Suprapubic skin (tissue), 4 donors: ENCODE data around the gene TLR9. TPM values are rescaled to one million over a fixed set of nuclear protein-coding genes. Genes with fewer than 3 reads are reported as not detected.

Experiments
- DNase-seq, 2 donors: peaks; one replicate each; pipeline ENCODE4 v3.0.0-alpha.2; 2019; ENCODE audit warnings: low spot score in 2 of 2
- H3K27ac ChIP-seq: fragments of 200-600 bp; sonication (generic); one replicate; pipeline ENCODE4 v1.5.1; 2019
- H3K27me3 ChIP-seq: fragments of 200-600 bp; sonication (generic); one replicate; pipeline ENCODE4 v1.5.1; 2019
- H3K36me3 ChIP-seq: fragments of 200-600 bp; sonication (generic); one replicate; pipeline ENCODE4 v1.5.1; 2019
- H3K4me1 ChIP-seq: fragments of 200-600 bp; sonication (generic); one replicate; pipeline ENCODE4 v1.5.1; 2019
- H3K4me3 ChIP-seq: fragments of 200-600 bp; sonication (generic); one replicate; pipeline ENCODE4 v1.5.1; 2019; ENCODE audit warnings: mild to moderate bottlenecking
- H3K9me3 ChIP-seq: fragments of 200-600 bp; sonication (generic); one replicate; pipeline ENCODE4 v1.5.1; 2019
- CTCF ChIP-seq, 2 donors: fragments of 200-600 bp in 1 of 2; fragments of 450-650 bp in 1 of 2; sonication (generic) in 1 of 2; IDR thresholded peaks; one replicate each; pipeline ENCODE4 v1.5.1; 2016 to 2019; ENCODE audit warnings: antibody characterized with exemption in 2 of 2, mild to moderate bottlenecking in 1 of 2, moderate library complexity in 1 of 2
- EP300 ChIP-seq: sonication (generic); formaldehyde crosslinking; IDR thresholded peaks from one replicate; pipeline ENCODE4 v1.6.1; 2017; ENCODE audit warnings: antibody characterized with exemption
- POLR2A ChIP-seq, 2 donors: fragments of 450-650 bp; IDR thresholded peaks; one replicate each; pipeline ENCODE4 v1.6.1; 2017; ENCODE audit warnings: antibody characterized with exemption in 2 of 2, mild to moderate bottlenecking in 2 of 2, moderate library complexity in 2 of 2
- POLR2AphosphoS5 ChIP-seq, 3 donors: sonication (generic); formaldehyde crosslinking; IDR thresholded peaks; one replicate each; pipeline ENCODE4 v1.6.1; 2017; ENCODE audit warnings: antibody characterized with exemption in 3 of 3
- WGBS: methylation state at CpG from one replicate; pipeline ENCODE4 v1.1.5; 2018; 5-methylcytosine and 5-hydroxymethylcytosine counted together
- total RNA-seq, 4 donors: library from RNA; depleted of rRNA; stranded (reverse); fragments of >200 nt; gene quantifications; one replicate each; pipeline ENCODE4 v1.1.0, GENCODE V29; 2016

The TLR9 gene
- total RNA-seq, 4 donors from 2014 or later: 0.16 TPM; not detected in 3

- no peak for TF ChIP-seq EP300
- TF ChIP-seq CTCF (IDR thresholded peaks at IDR 0.05): no peak
- no peak for TF ChIP-seq POLR2A (IDR thresholded peaks at IDR 0.05)
- TF ChIP-seq POLR2AphosphoS5 (IDR thresholded peaks at IDR 0.05): no peak
- Histone ChIP-seq H3K36me3 (peaks cover 50% of the 10 kb centered on the region), H3K4me3 (no peak overlapping the region), H3K27ac (no peak overlapping the region), H3K4me1 (peaks cover under 1% of the 10 kb centered on the region), H3K9me3 (no peaks in the 10 kb centered on the region), H3K27me3 (no peaks in the 10 kb centered on the region)
- DNase-seq: no peak
- 86% methylated on average over 7 of the region's 7 CpGs for WGBS
Observed at GRCh38 chr3:52227766-52228165, 2.3 kb upstream of the TLR9 start.

GRCh38 chr3:52227117-52227516 is 1.7 kb upstream of the TLR9 start:
- Histone ChIP-seq H3K36me3 (peaks cover 43% of the 10 kb centered on the region), H3K9me3 (no peaks in the 10 kb centered on the region), H3K27ac (no peak overlapping the region), H3K27me3 (no peaks in the 10 kb centered on the region), H3K4me1 (no peaks in the 10 kb centered on the region), H3K4me3 (no peak overlapping the region)
- no peak for TF ChIP-seq POLR2AphosphoS5 (IDR thresholded peaks at IDR 0.05)
- no peak for TF ChIP-seq CTCF (IDR thresholded peaks at IDR 0.05)
- no peak for TF ChIP-seq EP300
- TF ChIP-seq POLR2A (IDR thresholded peaks at IDR 0.05): no peak
- WGBS: 73% methylated on average over 3 of the region's 4 CpGs
- DNase-seq: no peak

- no peak for TF ChIP-seq POLR2A (IDR thresholded peaks at IDR 0.05)
- TF ChIP-seq EP300: no peak
- no peak for TF ChIP-seq CTCF (IDR thresholded peaks at IDR 0.05)
- no peak for TF ChIP-seq POLR2AphosphoS5 (IDR thresholded peaks at IDR 0.05)
- no peak overlapping the region for H3K4me3 ChIP-seq
- 75% methylated on average over 5 of the region's 5 CpGs for WGBS
- peaks cover 36% of the 10 kb centered on the region for H3K36me3 ChIP-seq
- H3K27me3 ChIP-seq: no peaks in the 10 kb centered on the region
- no peak for DNase-seq
- no peak overlapping the region for H3K27ac ChIP-seq
- H3K9me3 ChIP-seq: no peaks in the 10 kb centered on the region
- H3K4me1 ChIP-seq: no peaks in the 10 kb centered on the region
Observed at GRCh38 chr3:52226229-52226817, 878 bp upstream of the TLR9 start.

GRCh38 chr3:52223449-52224408 is 1.7 kb downstream of the TLR9 start:
- DNase-seq: peak in 1 of 2 donors; percentile 52
- 91% methylated on average over 26 of the region's 32 CpGs for WGBS
- no peaks in the 10 kb centered on the region for H3K27me3 ChIP-seq
- no peak overlapping the region for H3K27ac ChIP-seq
- no peaks in the 10 kb centered on the region for H3K9me3 ChIP-seq
- no peak overlapping the region for H3K4me3 ChIP-seq
- H3K4me1 ChIP-seq: peaks cover 20% of the 10 kb centered on the region
- TF ChIP-seq CTCF (IDR thresholded peaks at IDR 0.05) (no peak), POLR2A (IDR thresholded peaks at IDR 0.05) (no peak), EP300 (no peak), POLR2AphosphoS5 (IDR thresholded peaks at IDR 0.05) (no peak)
- H3K36me3 ChIP-seq: peaks cover 10% of the 10 kb centered on the region
